Measurements from ENCODE around the gene GLB1L2. TPM values are rescaled to one million over a fixed set of nuclear protein-coding genes. Genes with fewer than 3 reads are reported as not detected.

Gene GLB1L2
- total and polyA plus RNA-seq, 2 donors (not counting 1 experiment from before 2014, with no cell fraction given) = under 0.01 to 0.11 TPM

- no peak for TF ChIP-seq CTCF (conservative IDR thresholded peaks at IDR 0.05 in 1 of 2, IDR thresholded peaks at IDR 0.05 in 1 of 2; ENCODE audit: low read depth in 1 of 2, low read length in 2 of 2)
- TF ChIP-seq EZH2 (IDR thresholded peaks at IDR 0.05; ENCODE audit: low read length, missing control alignments) = no peak
- no peak overlapping the region for H3K4me3 ChIP-seq (replicated peaks in 1 of 4; ENCODE audit: control extremely low read depth in 1 of 4, insufficient read depth in 1 of 4, low read depth in 3 of 4, low read length in 4 of 4)
- H2AFZ ChIP-seq (ENCODE audit: low read length) = no peak overlapping the region
- no peak overlapping the region for H3K27ac ChIP-seq (ENCODE audit: insufficient read depth, low read length)
- H3K36me3 ChIP-seq (ENCODE audit: control insufficient read depth, insufficient read depth, low read length) = no peaks in the 10 kb centered on the region
- no peaks in the 10 kb centered on the region for H3K9me3 ChIP-seq (ENCODE audit: control insufficient read depth, insufficient read depth, low read depth, low read length)
- no peaks in the 10 kb centered on the region for H3K27me3 ChIP-seq (ENCODE audit: control insufficient read depth, insufficient read depth, low read length)
- H4K20me1 ChIP-seq (ENCODE audit: control insufficient read depth, extremely low read depth, insufficient read depth, low read length) = no peaks in the 10 kb centered on the region
- H3K79me2 ChIP-seq (ENCODE audit: control insufficient read depth, insufficient read depth, low read length) = no peaks in the 10 kb centered on the region
- no peaks in the 10 kb centered on the region for H3K4me1 ChIP-seq (ENCODE audit: control insufficient read depth, extremely low read depth, insufficient read depth, low read length)
- no peak overlapping the region for H3K4me2 ChIP-seq (ENCODE audit: extremely low read depth, insufficient read depth, low read length)
- H3K9ac ChIP-seq (ENCODE audit: insufficient read depth, low read length) = no peak overlapping the region
- no peak for DNase-seq (ENCODE audit: low read depth in 2 of 2)
Observed at GRCh38 chr11:134349109-134349801, 17.5 kb downstream of the GLB1L2 start.

GRCh38 chr11:134349802-134350355 is 18.1 kb downstream of the GLB1L2 start:
- H3K36me3 ChIP-seq (ENCODE audit: control insufficient read depth, insufficient read depth, low read length) = no peaks in the 10 kb centered on the region
- no peak overlapping the region for H3K4me3 ChIP-seq (replicated peaks in 1 of 4; ENCODE audit: control extremely low read depth in 1 of 4, insufficient read depth in 1 of 4, low read depth in 3 of 4, low read length in 4 of 4)
- no peak for DNase-seq (ENCODE audit: low read depth in 2 of 2)
- no peaks in the 10 kb centered on the region for H3K27me3 ChIP-seq (ENCODE audit: control insufficient read depth, insufficient read depth, low read length)
- H4K20me1 ChIP-seq (ENCODE audit: control insufficient read depth, extremely low read depth, insufficient read depth, low read length) = no peaks in the 10 kb centered on the region
- H3K4me1 ChIP-seq (ENCODE audit: control insufficient read depth, extremely low read depth, insufficient read depth, low read length) = no peaks in the 10 kb centered on the region
- H3K9me3 ChIP-seq (ENCODE audit: control insufficient read depth, insufficient read depth, low read depth, low read length) = no peaks in the 10 kb centered on the region
- H3K9ac ChIP-seq (ENCODE audit: insufficient read depth, low read length) = no peak overlapping the region
- no peak overlapping the region for H3K4me2 ChIP-seq (ENCODE audit: extremely low read depth, insufficient read depth, low read length)
- H3K79me2 ChIP-seq (ENCODE audit: control insufficient read depth, insufficient read depth, low read length) = no peaks in the 10 kb centered on the region
- no peak for TF ChIP-seq CTCF (conservative IDR thresholded peaks at IDR 0.05 in 1 of 2, IDR thresholded peaks at IDR 0.05 in 1 of 2; ENCODE audit: low read depth in 1 of 2, low read length in 2 of 2)
- no peak for TF ChIP-seq EZH2 (IDR thresholded peaks at IDR 0.05; ENCODE audit: low read length, missing control alignments)
- no peak overlapping the region for H3K27ac ChIP-seq (ENCODE audit: insufficient read depth, low read length)
- H2AFZ ChIP-seq (ENCODE audit: low read length) = no peak overlapping the region

GRCh38 chr11:134350381-134350780 is 18.6 kb downstream of the GLB1L2 start:
- Histone ChIP-seq H2AFZ (ENCODE audit: low read length) (no peak overlapping the region), H3K36me3 (ENCODE audit: control insufficient read depth, insufficient read depth, low read length) (no peaks in the 10 kb centered on the region), H3K9ac (ENCODE audit: insufficient read depth, low read length) (no peak overlapping the region), H3K4me3 (replicated peaks in 1 of 4; ENCODE audit: control extremely low read depth in 1 of 4, insufficient read depth in 1 of 4, low read depth in 3 of 4, low read length in 4 of 4) (no peak overlapping the region), H3K4me2 (ENCODE audit: extremely low read depth, insufficient read depth, low read length) (no peak overlapping the region), H3K27me3 (ENCODE audit: control insufficient read depth, insufficient read depth, low read length) (no peaks in the 10 kb centered on the region), H3K4me1 (ENCODE audit: control insufficient read depth, extremely low read depth, insufficient read depth, low read length) (no peaks in the 10 kb centered on the region), H3K9me3 (ENCODE audit: control insufficient read depth, insufficient read depth, low read depth, low read length) (no peaks in the 10 kb centered on the region), H4K20me1 (ENCODE audit: control insufficient read depth, extremely low read depth, insufficient read depth, low read length) (no peaks in the 10 kb centered on the region), H3K79me2 (ENCODE audit: control insufficient read depth, insufficient read depth, low read length) (no peaks in the 10 kb centered on the region), H3K27ac (ENCODE audit: insufficient read depth, low read length) (no peak overlapping the region)
- TF ChIP-seq CTCF (conservative IDR thresholded peaks at IDR 0.05 in 1 of 2, IDR thresholded peaks at IDR 0.05 in 1 of 2; ENCODE audit: low read depth in 1 of 2, low read length in 2 of 2) (no peak), EZH2 (IDR thresholded peaks at IDR 0.05; ENCODE audit: low read length, missing control alignments) (no peak)
- DNase-seq (ENCODE audit: low read depth in 2 of 2) = no peak
